Nephron (organoid): Measurements from ENCODE around the gene CCDC185.

Experiments used
- H3K27ac Mint-ChIP-seq, 3 experiments: 2 replicates each; pipeline ENCODE4 v1.8.0; 2020; ENCODE audit warnings: mixed read lengths in 3 of 3, mild to moderate bottlenecking in 2 of 3, moderate library complexity in 1 of 3
- H3K27me3 Mint-ChIP-seq: 2 replicates; pipeline ENCODE4 v1.8.0; 2021; ENCODE audit warnings: low read depth, mild to moderate bottlenecking, moderate library complexity, mixed read lengths
- H3K36me3 Mint-ChIP-seq: 2 replicates; pipeline ENCODE4 v1.8.0; 2020; ENCODE audit warnings: low read depth, mixed read lengths
- H3K4me1 Mint-ChIP-seq: 2 replicates; pipeline ENCODE4 v1.8.0; 2020; ENCODE audit warnings: mixed read lengths
- H3K4me3 Mint-ChIP-seq, 3 experiments: 2 replicates each; pipeline ENCODE4 v1.8.0; 2020; ENCODE audit warnings: mild to moderate bottlenecking in 3 of 3, mixed read lengths in 3 of 3, moderate library complexity in 2 of 3
- H3K9me3 Mint-ChIP-seq: 2 replicates; pipeline ENCODE4 v1.8.0; 2020; ENCODE audit warnings: mixed read lengths
- CTCF ChIP-seq, 3 experiments: fragments of 200-600 bp; sonication (generic); IDR thresholded peaks; one replicate each; pipeline ENCODE4 v1.5.0; 2021; ENCODE audit warnings: antibody characterized with exemption in 3 of 3; ENCODE audit not compliant: unreplicated experiment in 3 of 3

Gene CCDC185

GRCh38 chr1:223358826-223359225 lies 34.4 kb upstream of the CCDC185 start:
- Mint-ChIP-seq H3K27me3 (peaks cover 82% of the 10 kb centered on the region), H3K4me3 (no peak overlapping the region), H3K4me1 (peaks cover 18% of the 10 kb centered on the region), H3K36me3 (no peaks in the 10 kb centered on the region), H3K9me3 (no peaks in the 10 kb centered on the region), H3K27ac (no peak overlapping the region)
- no peak for TF ChIP-seq CTCF (IDR thresholded peaks at IDR 0.05; ENCODE audit: unreplicated experiment in 3 of 3)

DNA sequence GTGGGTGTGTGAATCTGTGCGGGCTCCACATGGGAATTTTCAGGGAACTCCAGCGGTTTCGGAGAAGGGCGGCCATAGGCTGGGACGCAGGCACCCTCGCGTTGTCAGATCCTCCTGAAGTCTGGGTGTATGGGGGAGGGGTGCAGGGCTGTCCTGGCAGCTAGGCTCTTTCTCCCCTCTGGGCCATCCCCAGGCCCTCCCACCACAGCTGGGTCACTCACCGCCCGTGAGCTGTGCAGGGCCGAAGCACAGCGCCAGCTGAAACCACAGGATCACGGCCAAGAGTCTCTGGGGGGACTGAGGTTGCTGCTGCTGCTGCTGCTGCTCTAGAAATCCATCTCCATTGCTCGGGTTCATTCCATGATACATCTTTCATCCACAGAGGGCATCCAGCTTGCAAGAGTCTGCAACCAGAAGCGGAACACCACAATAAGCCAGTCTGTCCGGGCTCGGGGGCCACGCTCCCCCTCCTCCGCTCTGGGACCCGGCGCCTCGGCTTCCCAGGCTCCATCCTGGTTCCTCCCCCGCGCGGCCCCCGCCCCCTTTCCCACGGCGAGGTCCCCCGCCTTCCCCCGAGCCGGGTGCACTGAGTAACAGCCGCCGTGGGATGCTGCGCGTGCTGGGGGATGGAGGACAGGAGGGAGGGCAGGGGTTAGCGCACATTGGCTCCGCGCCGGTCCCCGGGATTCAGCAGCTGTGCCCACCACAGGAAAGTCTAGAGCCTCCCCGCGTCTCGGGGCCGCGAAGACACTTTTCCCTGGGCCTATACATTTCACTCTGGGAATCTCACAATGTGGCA lies 30.0 kb upstream of the CCDC185 start:
- Mint-ChIP-seq H3K36me3 (no peaks in the 10 kb centered on the region), H3K4me1 (peaks cover 18% of the 10 kb centered on the region), H3K4me3 (peak overlapping the region; percentile 85 to 88 (median 87)), H3K27ac (no peak overlapping the region), H3K9me3 (peaks cover 2% of the 10 kb centered on the region), H3K27me3 (peaks cover 75% of the 10 kb centered on the region)
- TF ChIP-seq CTCF (IDR thresholded peaks at IDR 0.05; ENCODE audit: unreplicated experiment in 3 of 3) = no peak

- no peak for TF ChIP-seq CTCF (IDR thresholded peaks at IDR 0.05; ENCODE audit: unreplicated experiment in 3 of 3)
- Mint-ChIP-seq H3K9me3 (peaks cover 2% of the 10 kb centered on the region), H3K36me3 (no peaks in the 10 kb centered on the region), H3K27ac (no peak within 1 kb of the TSS), H3K4me3 (peak within 1 kb of the TSS; percentile 85 to 88 (median 87)), H3K4me1 (peaks cover 18% of the 10 kb centered on the region), H3K27me3 (peaks cover 67% of the 10 kb centered on the region)
Measured at GRCh38 chr1:223363856-223364684, 29.1 kb upstream of the CCDC185 start, which contains the start of gene SUSD4. TSS of gene SUSD4 (minus strand) at chr1:223364176. CDS start at chr1:223363425, 751 bp downstream.

GRCh38 chr1:223364685-223365382 lies 28.4 kb upstream of the CCDC185 start:
- Mint-ChIP-seq H3K27me3 (peaks cover 63% of the 10 kb centered on the region), H3K4me3 (peak overlapping the region; percentile 78 to 83 (median 83)), H3K36me3 (no peaks in the 10 kb centered on the region), H3K4me1 (peaks cover 18% of the 10 kb centered on the region), H3K27ac (no peak overlapping the region), H3K9me3 (peaks cover 2% of the 10 kb centered on the region)
- TF ChIP-seq CTCF (IDR thresholded peaks at IDR 0.05; ENCODE audit: unreplicated experiment in 3 of 3) = no peak

- Mint-ChIP-seq H3K9me3 (peaks cover 26% of the 10 kb centered on the region), H3K27ac (no peak overlapping the region), H3K27me3 (peaks cover 27% of the 10 kb centered on the region), H3K36me3 (no peaks in the 10 kb centered on the region), H3K4me1 (no peaks in the 10 kb centered on the region), H3K4me3 (no peak overlapping the region)
- no peak for TF ChIP-seq CTCF (IDR thresholded peaks at IDR 0.05; ENCODE audit: unreplicated experiment in 3 of 3)
Measured at GRCh38 chr1:223374064-223374610, 19.1 kb upstream of the CCDC185 start.
